Activated CD4-positive, alpha-beta memory T cell treated with anti-CD3 and anti-CD28 coated beads for 36 hours (primary cell): Measurements from ENCODE around the gene HIP1R. TPM values are rescaled to one million over a fixed set of nuclear protein-coding genes. Genes with fewer than 3 reads are reported as not detected.

Experiments
- CTCF ChIA-PET: fragments of 350-600 bp; sonication (Branson Sonifier 250); formaldehyde crosslinking; loops from one replicate; lab custom pipeline; 2021; ENCODE audit warnings: antibody characterized with exemption, inconsistent platforms; lab: Charles Lee
- POLR2A ChIA-PET: fragments of 350-600 bp; sonication (Branson Sonifier 250); formaldehyde crosslinking; loops from one replicate; lab custom pipeline; 2021; ENCODE audit warnings: antibody characterized with exemption; lab: Charles Lee
- DNase-seq: peaks from one replicate; pipeline ENCODE4 v3.0.0-alpha.2; 2020
- H3K27ac Mint-ChIP-seq: one replicate; pipeline ENCODE4 v1.8.0; 2021; ENCODE audit warnings: mixed read lengths
- H3K27me3 Mint-ChIP-seq: one replicate; pipeline ENCODE4 v1.8.0; 2021; ENCODE audit warnings: mixed read lengths
- H3K36me3 Mint-ChIP-seq: one replicate; pipeline ENCODE4 v1.8.0; 2021; ENCODE audit warnings: mixed read lengths
- H3K4me1 Mint-ChIP-seq: one replicate; pipeline ENCODE4 v1.8.0; 2021; ENCODE audit warnings: low read depth, mixed read lengths
- H3K4me3 Mint-ChIP-seq: one replicate; pipeline ENCODE4 v1.8.0; 2021; ENCODE audit warnings: mild to moderate bottlenecking, mixed read lengths
- H3K9me3 Mint-ChIP-seq: one replicate; pipeline ENCODE4 v1.8.0; 2021; ENCODE audit warnings: mixed read lengths
- intact Hi-C: fragments of 100-400 bp; cut with micrococcal nuclease; formaldehyde crosslinking; loops from one replicate; pipeline ENCODE4 v1.15.1; 2023
- total RNA-seq, 2 experiments: library from RNA; stranded (reverse); gene quantifications; one replicate each; pipeline ENCODE4 v1.2.3, GENCODE V29; 2021

Gene HIP1R
- total RNA-seq, 2 experiments from 2014 or later = 19.3 to 22.2 TPM

GRCh38 chr12:122909442-122910288, 74.4 kb downstream of the HIP1R start:
- no peaks in the 10 kb centered on the region for H3K27me3 Mint-ChIP-seq
- no peaks in the 10 kb centered on the region for H3K4me1 Mint-ChIP-seq
- POLR2A ChIA-PET = no interaction called here
- no peak for DNase-seq
- intact Hi-C loops = no loop called here
- H3K9me3 Mint-ChIP-seq = no peaks in the 10 kb centered on the region
- CTCF ChIA-PET = interaction anchor here (0.6 to 0.8 kb wide), 2 partner anchors 19 to 30 kb away, joined by 3 read pairs; no protein-coding TSS in a partner anchor
- H3K27ac Mint-ChIP-seq = no peak overlapping the region
- H3K36me3 Mint-ChIP-seq = no peaks in the 10 kb centered on the region
- no peak overlapping the region for H3K4me3 Mint-ChIP-seq

Other genes starting within 250 kb of the HIP1R start
- not detected for gene HCAR2, start 132.1 kb upstream of the HIP1R start, total RNA-seq
- gene HCAR3, start 118.6 kb upstream of the HIP1R start, total RNA-seq = under 1 TPM in 1 of 2 experiments, not detected in 1; 0.10 TPM
- gene HCAR1, start 104.6 kb upstream of the HIP1R start, total RNA-seq = under 1 TPM; 0.21 to 0.27 TPM
- gene DENR, start 82.6 kb upstream of the HIP1R start, total RNA-seq = 10 to 100 TPM; 56.9 to 58.2 TPM
- under 1 TPM; 0.48 TPM for gene CCDC62, start 60.9 kb upstream of the HIP1R start, total RNA-seq
- gene VPS37B, start 60.7 kb downstream of the HIP1R start, total RNA-seq = 10 to 100 TPM in 1 of 2 experiments, 1 to 10 TPM in 1; 10.0 to 10.4 TPM
- 1 to 10 TPM; 2.7 to 3.6 TPM for gene ABCB9, start 131.0 kb downstream of the HIP1R start, total RNA-seq
- 10 to 100 TPM; 22.6 to 23.7 TPM for gene OGFOD2, start 139.8 kb downstream of the HIP1R start, total RNA-seq
- gene ARL6IP4, start 145.2 kb downstream of the HIP1R start, total RNA-seq = 100 to 1,000 TPM; 180 to 188 TPM